ENCODE measurements around the gene CPED1.
"Not testable (repeated sequence)": the region's sequence is repeated elsewhere in the genome, so short reads cannot be mapped to it uniquely, and the experiment has no call there.

Gene CPED1

GRCh38 chr7:121269798-121270197 lies 281.3 kb downstream of the CPED1 start:
- DNase-seq = no peak

- no peak for DNase-seq
Observed at GRCh38 chr7:121271098-121271497, 282.6 kb downstream of the CPED1 start.

GRCh38 chr7:121271916-121272315 lies 283.4 kb downstream of the CPED1 start:
- DNase-seq = no peak

GRCh38 chr7:121272676-121273075 lies 284.2 kb downstream of the CPED1 start:
- no peak for DNase-seq

GRCh38 chr7:121273467-121274167 lies 285.1 kb downstream of the CPED1 start:
- no peak for DNase-seq

- DNase-seq = no peak
Observed at GRCh38 chr7:121274467-121274866, 286.0 kb downstream of the CPED1 start.

GRCh38 chr7:121275204-121275603 lies 286.7 kb downstream of the CPED1 start:
- DNase-seq = no peak

- no peak for DNase-seq
Observed at GRCh38 chr7:121276313-121276712, 287.8 kb downstream of the CPED1 start.

- no peak for DNase-seq
Observed at GRCh38 chr7:121278120-121279021, 289.9 kb downstream of the CPED1 start.

GRCh38 chr7:121279060-121279620 lies 290.6 kb downstream of the CPED1 start:
- DNase-seq = no peak

GRCh38 chr7:121279822-121280221 lies 291.3 kb downstream of the CPED1 start:
- no peak for DNase-seq

- no peak for DNase-seq
Observed at GRCh38 chr7:121280656-121281055, 292.1 kb downstream of the CPED1 start.

- DNase-seq = no peak
Observed at GRCh38 chr7:121282129-121282528, 293.6 kb downstream of the CPED1 start.

- no peak for DNase-seq
Observed at GRCh38 chr7:121285066-121285667, 296.7 kb downstream of the CPED1 start.

- no peak for DNase-seq
Observed at GRCh38 chr7:121286186-121286585, 297.7 kb downstream of the CPED1 start.

- no peak for DNase-seq
Observed at GRCh38 chr7:121286742-121287734, 298.5 kb downstream of the CPED1 start.

GRCh38 chr7:121288894-121289293 lies 300.4 kb downstream of the CPED1 start:
- DNase-seq = no peak

GRCh38 chr7:121289930-121290329 lies 301.4 kb downstream of the CPED1 start:
- DNase-seq = not testable (repeated sequence)

GRCh38 chr7:121294448-121294992 lies 306.0 kb downstream of the CPED1 start:
- DNase-seq = no peak

GRCh38 chr7:121297843-121298242 lies 309.3 kb downstream of the CPED1 start:
- DNase-seq = no peak

- no peak for DNase-seq
Observed at GRCh38 chr7:121298831-121299239, 310.3 kb downstream of the CPED1 start.
